GM10266 (cell line): ENCODE data around the gene SPACDR.
A peak's percentile ranks its signal among the peaks of the same experiment; 100 is the strongest.

Experiments used
- DNase-seq: peaks from one replicate; pipeline ENCODE4 v3.0.0; 2012; ENCODE audit errors: extremely low spot score
- TF ChIP-seq, protein P1 (sequence below): IDR thresholded peaks from 2 replicates; pipeline ENCODE4 v1.5.1; 2012; ENCODE audit warnings: mild to moderate bottlenecking, low read depth; ENCODE audit not compliant: control insufficient read depth, insufficient read depth; ENCODE audit errors: missing control alignments

Gene SPACDR

DNA sequence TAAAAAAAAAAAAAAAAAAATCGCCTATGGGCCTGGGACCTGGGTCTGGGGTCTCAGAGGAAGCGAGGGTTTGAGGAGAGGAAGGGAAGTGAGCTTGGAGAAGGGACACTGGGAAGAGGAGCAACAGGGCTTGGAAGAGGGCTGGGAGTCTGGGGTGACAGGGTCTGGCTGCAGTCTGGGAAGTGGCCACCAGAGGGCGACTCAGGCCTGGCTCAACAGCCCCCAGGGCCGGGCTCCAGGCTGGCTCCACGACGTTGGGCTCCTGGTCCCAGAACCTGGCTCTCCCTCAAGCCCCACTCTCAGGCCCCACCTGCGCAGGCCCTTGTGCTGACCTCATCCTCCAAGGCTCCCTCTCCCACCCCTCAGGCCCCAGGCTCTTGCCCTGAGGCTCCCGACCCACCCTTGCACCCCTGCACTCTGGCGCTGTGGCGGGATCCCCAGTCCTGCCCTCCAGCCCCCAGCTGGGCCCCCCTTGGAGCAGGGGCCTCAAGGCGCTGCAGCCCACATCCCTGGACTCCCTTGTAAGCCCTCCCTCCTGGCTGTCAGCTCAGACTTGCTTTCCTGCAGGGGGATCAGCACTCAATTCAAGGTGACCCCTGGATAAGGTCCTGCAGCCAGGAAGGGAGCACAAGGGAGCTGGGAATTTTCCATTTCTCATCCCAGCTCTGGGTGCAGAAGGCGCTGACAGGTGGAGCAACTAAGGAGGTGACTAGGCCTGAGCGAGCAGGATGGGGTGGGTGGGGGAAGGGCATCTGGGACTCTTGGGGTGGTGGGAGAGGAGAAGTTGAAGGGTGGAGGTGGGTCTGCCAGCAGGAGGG is 5.4 kb upstream of the SPACDR start:
- DNase-seq, result peak; percentile 93
- TF ChIP-seq, protein P1, sequence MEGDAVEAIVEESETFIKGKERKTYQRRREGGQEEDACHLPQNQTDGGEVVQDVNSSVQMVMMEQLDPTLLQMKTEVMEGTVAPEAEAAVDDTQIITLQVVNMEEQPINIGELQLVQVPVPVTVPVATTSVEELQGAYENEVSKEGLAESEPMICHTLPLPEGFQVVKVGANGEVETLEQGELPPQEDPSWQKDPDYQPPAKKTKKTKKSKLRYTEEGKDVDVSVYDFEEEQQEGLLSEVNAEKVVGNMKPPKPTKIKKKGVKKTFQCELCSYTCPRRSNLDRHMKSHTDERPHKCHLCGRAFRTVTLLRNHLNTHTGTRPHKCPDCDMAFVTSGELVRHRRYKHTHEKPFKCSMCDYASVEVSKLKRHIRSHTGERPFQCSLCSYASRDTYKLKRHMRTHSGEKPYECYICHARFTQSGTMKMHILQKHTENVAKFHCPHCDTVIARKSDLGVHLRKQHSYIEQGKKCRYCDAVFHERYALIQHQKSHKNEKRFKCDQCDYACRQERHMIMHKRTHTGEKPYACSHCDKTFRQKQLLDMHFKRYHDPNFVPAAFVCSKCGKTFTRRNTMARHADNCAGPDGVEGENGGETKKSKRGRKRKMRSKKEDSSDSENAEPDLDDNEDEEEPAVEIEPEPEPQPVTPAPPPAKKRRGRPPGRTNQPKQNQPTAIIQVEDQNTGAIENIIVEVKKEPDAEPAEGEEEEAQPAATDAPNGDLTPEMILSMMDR, result peak; percentile 98

DNA sequence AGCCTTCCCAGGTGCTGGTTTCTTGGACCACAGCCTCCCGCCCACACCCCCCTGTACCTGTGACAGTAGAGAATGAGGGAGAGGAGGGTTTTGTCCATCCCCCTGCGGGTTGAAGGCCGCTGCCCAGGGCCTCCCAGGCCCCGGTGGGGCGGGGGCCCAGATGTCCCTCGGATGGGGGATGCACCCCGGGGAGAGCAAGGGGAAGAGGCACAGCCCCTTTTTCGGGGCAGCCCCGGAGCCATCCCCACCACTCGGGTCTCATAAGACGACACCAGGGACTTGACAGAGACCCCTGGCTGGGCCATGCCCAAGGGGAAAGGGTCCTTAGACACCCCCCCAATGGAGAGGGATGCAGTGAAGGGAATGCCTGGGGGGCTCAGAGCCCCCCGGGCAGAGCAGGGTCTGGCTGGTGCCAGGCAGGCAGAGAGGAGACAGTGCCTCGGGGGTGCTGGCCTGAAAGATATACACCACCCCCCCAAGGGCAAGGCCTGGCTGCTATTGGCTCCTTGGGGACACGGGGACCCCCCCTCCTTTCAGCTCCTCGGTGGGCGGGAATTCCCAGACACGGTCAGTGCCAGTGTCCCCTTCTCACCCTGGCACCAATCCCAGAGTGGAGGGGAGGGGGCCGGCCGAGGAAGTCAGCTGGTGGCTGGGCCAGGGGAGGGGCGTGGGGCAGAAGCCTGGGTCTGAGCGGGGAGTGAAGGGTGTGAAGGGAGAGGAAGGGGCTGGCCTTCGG is 3.7 kb upstream of the SPACDR start:
- DNase-seq, result no peak
- TF ChIP-seq, protein P1, result no peak

DNA sequence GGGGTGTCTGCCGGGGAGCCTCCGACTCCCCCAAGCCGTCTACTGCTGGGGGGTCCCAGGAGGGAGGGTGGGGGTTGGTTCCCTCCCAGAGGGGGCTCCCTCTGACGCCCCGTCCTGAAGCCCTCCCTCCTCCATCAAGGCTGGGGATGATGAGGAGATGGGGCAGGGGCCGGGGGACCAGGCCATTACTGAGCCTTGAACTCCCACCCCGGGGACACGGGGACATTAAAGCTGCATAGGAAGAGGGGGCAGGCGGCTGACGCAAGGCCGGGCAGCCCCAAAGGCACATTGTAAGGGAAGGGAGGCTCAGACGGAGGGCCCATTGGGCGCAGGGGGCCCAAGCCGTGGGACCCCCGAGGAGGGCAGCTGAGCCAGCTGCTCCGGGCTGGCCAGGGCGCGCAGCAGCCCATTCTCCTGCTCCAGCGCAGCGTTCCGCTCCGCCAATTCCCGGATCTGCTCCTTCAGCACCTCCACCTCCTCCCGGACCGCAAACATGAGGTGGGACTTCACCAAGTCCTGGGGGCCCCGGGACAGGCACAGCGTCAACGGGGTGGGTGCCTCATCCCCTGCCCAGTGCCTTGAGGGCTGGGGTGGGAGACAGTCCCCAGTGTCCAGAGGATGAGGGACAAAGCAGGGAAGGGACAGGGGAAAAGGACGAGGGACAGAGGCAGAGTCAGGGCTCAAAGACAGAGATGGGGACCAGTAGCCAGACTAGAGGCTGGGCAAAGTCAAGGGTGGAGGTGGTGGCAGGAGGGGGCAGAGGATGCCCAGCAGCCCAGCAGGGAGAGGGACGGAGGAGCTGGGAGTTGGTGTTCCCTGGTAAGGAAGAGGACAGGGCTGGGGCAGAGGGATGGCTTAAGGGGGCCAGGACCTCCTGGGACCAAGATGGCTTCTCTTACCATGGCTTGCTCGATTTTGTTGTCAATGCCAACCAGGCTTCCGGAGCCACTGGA is 2.9 kb upstream of the SPACDR start:
- TF ChIP-seq, protein P1, result no peak
- DNase-seq, result no peak

DNA sequence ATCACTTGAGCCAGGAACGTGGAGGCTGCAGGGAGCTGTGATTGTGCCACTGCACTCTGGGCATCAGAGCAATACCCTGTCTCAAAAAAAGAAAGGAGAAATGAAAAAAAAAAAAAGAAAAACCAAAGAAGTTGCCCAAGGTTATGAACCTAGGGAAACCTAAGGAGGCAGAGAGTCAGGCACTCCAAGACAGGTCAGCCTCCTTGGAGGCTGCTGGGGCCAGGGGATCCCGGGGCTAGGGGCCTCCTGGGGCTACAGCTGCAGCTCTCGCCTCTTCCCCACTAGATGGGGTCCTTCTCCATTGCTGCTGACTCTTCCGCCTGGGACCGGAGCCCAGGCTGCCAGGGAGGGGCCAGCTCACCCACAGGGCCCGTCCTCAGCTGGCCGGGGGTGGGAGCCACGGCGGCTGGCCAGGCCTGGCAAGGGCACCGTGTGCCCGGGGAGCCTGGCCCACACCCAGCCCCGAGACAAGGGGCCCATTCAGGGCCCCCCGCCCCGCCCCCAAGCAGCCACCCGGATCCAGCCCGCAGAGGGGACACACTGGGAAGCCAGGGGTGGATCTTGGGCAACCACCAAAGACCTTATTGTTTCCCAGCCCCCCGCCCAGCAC is 1.7 kb upstream of the SPACDR start:
- TF ChIP-seq, protein P1, result peak; percentile 30
- DNase-seq, result no peak

DNA sequence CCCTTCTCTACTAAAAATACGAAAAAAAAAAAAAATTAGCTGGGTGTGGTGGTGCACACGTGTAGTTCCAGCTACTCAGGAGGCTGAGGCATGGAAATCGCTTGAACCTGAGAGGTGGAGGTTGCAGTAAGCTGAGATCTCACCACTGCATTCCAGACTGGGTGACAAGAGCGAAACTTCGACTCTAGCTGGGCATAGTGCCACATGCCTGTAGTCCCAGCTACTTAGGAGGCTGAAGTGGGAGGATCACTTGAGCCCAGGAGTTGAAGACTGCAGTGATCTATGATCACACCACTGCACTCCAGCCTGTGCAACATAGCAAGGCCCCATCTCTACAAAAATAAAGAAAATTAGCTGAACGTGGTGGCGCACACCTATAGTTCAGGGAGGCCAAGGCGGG is 1.2 kb upstream of the SPACDR start:
- TF ChIP-seq, protein P1, result no peak

DNA sequence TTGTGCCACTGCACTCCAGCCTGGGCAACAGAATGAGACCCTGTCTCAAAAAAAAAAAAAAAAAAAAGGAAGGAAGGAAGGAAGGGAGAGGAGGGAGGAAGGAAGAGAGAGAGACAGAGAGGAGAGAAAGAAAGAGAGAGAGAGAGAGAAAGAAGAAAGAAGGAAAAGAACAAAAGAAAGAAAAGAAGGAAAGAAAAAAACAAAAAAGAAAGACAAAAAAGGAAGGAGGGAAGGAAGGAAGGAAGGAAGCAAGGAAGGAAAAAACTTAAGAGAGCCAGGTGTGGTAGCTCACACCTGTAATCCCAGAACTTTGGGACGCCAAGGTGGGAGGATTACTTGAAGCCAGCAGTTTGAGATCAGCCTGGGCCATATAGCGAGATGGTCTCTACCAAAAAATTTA is 731 bp upstream of the SPACDR start:
- no peak for DNase-seq
- TF ChIP-seq, protein P1, result no peak

More for the DNA sequence above, 1.2 kb upstream of the SPACDR start:
- no peak for DNase-seq
